GM23248 (cell line): Measurements from ENCODE around the gene NDUFV2. TPM values are rescaled to one million over a fixed set of nuclear protein-coding genes. Genes with fewer than 3 reads are reported as not detected.

Source experiments
- DNase-seq: peaks from one replicate; pipeline ENCODE4 v3.0.0-alpha.2; 2015
- H2AFZ ChIP-seq: fragments of 200-600 bp; sonication (generic); 2 replicates; pipeline ENCODE4 v1.6.1; 2016; ENCODE audit warnings: antibody characterized with exemption
- H3F3A ChIP-seq: fragments of 200-600 bp; sonication (generic); 2 replicates; pipeline ENCODE4 v1.6.1; 2016; ENCODE audit warnings: mild to moderate bottlenecking, antibody characterized with exemption, mixed run types; ENCODE audit not compliant: insufficient read depth
- H3K27ac ChIP-seq: fragments of 200-600 bp; sonication (generic); 2 replicates; pipeline ENCODE4 v1.5.1; 2016; ENCODE audit warnings: mild to moderate bottlenecking
- H3K27me3 ChIP-seq: fragments of 200-600 bp; sonication (generic); replicated peaks from 2 replicates; pipeline ENCODE4 v1.6.1; 2016; ENCODE audit warnings: mild to moderate bottlenecking; ENCODE audit not compliant: insufficient read depth
- H3K36me3 ChIP-seq: fragments of 200-600 bp; sonication (generic); 2 replicates; pipeline ENCODE4 v1.6.1; 2016; ENCODE audit warnings: low read depth, mild to moderate bottlenecking
- H3K4me1 ChIP-seq: fragments of 200-600 bp; sonication (generic); 2 replicates; pipeline ENCODE4 v1.6.1; 2016; ENCODE audit warnings: mild to moderate bottlenecking; ENCODE audit not compliant: insufficient read depth
- H3K4me2 ChIP-seq: fragments of 200-600 bp; sonication (generic); one replicate; pipeline ENCODE4 v1.6.1; 2016; ENCODE audit warnings: mild to moderate bottlenecking; ENCODE audit not compliant: unreplicated experiment
- H3K4me3 ChIP-seq: fragments of 200-600 bp; sonication (generic); 2 replicates; pipeline ENCODE4 v1.5.1; 2016; ENCODE audit warnings: mild to moderate bottlenecking
- H3K79me2 ChIP-seq: fragments of 200-600 bp; sonication (generic); 2 replicates; pipeline ENCODE4 v1.6.1; 2016; ENCODE audit warnings: mild to moderate bottlenecking; ENCODE audit not compliant: insufficient read depth
- H3K9ac ChIP-seq: fragments of 200-600 bp; sonication (generic); 2 replicates; pipeline ENCODE4 v1.6.1; 2016; ENCODE audit warnings: mild to moderate bottlenecking
- H3K9me2 ChIP-seq: fragments of 200-600 bp; sonication (generic); 2 replicates; pipeline ENCODE4 v1.6.1; 2016; ENCODE audit warnings: mixed run types, mild to moderate bottlenecking, moderate library complexity; ENCODE audit not compliant: insufficient read depth
- H3K9me3 ChIP-seq: fragments of 200-600 bp; sonication (generic); one replicate; pipeline ENCODE4 v1.6.1; 2017; ENCODE audit warnings: low read depth
- H4K20me1 ChIP-seq: fragments of 200-600 bp; sonication (generic); 2 replicates; pipeline ENCODE4 v1.6.0; 2016; ENCODE audit not compliant: insufficient read depth
- EZH2 ChIP-seq: fragments of 200-600 bp; sonication (generic); IDR thresholded peaks from 2 replicates; pipeline ENCODE4 v1.6.1; 2018; ENCODE audit warnings: antibody characterized with exemption, mild to moderate bottlenecking; ENCODE audit not compliant: insufficient read depth, poor library complexity, severe bottlenecking
- EZH2phosphoT487 ChIP-seq: fragments of 200-600 bp; sonication (generic); IDR thresholded peaks from 2 replicates; pipeline ENCODE4 v1.6.1; 2018; ENCODE audit warnings: antibody characterized with exemption, moderate library complexity, mild to moderate bottlenecking, low read depth; ENCODE audit not compliant: insufficient read depth
- WGBS, 2 experiments: methylation state at CpG; one replicate each; pipeline ENCODE4 v1.1.6; 2015 to 2017; ENCODE audit warnings: low lambda C conversion rate in 2 of 2, low coverage in 1 of 2; ENCODE audit errors: missing lambda C conversion rate in 2 of 2; 5-methylcytosine and 5-hydroxymethylcytosine counted together
- in situ Hi-C: fragments of 300-500 bp; cut with MboI; formaldehyde crosslinking; loops from 2 replicates; pipeline ENCODE4 v1.15.0; 2020
- polyA plus RNA-seq: library from polyadenylated mRNA; unstranded; fragments of >200 nt; fragmentation: Nextera tagmentation; extraction: Ambion mirVana; gene quantifications from 2 replicates; pipeline ENCODE4 v1.2.1, GENCODE V29; 2016
- total RNA-seq: library from RNA; depleted of rRNA; stranded (reverse); fragments of >200 nt; shearing (Covaris generic); gene quantifications from 2 replicates; pipeline ENCODE4 v1.2.3, GENCODE V29; 2014

NDUFV2 gene
- total and polyA plus RNA-seq, 2 experiments from 2014 or later = 80.7 to 208 TPM

GRCh38 chr18:9100796-9101195 lies 1.7 kb upstream of the NDUFV2 start:
- Histone ChIP-seq H2AFZ (no peak overlapping the region), H3K79me2 (peaks cover 32% of the 10 kb centered on the region), H4K20me1 (peaks cover 14% of the 10 kb centered on the region; the same call in 1 of the 2 replicates), H3K9me2 (no peaks in the 10 kb centered on the region), H3K27me3 (no peaks in the 10 kb centered on the region), H3K9ac (no peak overlapping the region), H3K4me2 (no peak overlapping the region), H3F3A (peaks cover 24% of the 10 kb centered on the region), H3K4me1 (peaks cover 22% of the 10 kb centered on the region), H3K9me3 (no peaks in the 10 kb centered on the region), H3K27ac (peak overlapping the region; percentile 88; the same call in 1 of the 2 replicates), H3K4me3 (no peak overlapping the region), H3K36me3 (no peaks in the 10 kb centered on the region)
- no peak for DNase-seq
- TF ChIP-seq EZH2phosphoT487 (no peak), EZH2 (no peak)
- in situ Hi-C loops = no loop called here
- WGBS, 2 experiments = 69 to 76% methylated on average over 3 of the region's 3 CpGs

- Histone ChIP-seq H3K9me2 (no peaks in the 10 kb centered on the region), H3F3A (peaks cover 24% of the 10 kb centered on the region), H3K36me3 (no peaks in the 10 kb centered on the region), H3K4me3 (peak overlapping the region; percentile 94), H3K4me1 (peaks cover 33% of the 10 kb centered on the region), H3K27ac (peak overlapping the region; percentile 88), H3K9me3 (no peaks in the 10 kb centered on the region), H3K27me3 (no peaks in the 10 kb centered on the region), H3K4me2 (peak overlapping the region; percentile 90), H4K20me1 (peaks cover 22% of the 10 kb centered on the region; the same call in 1 of the 2 replicates), H2AFZ (peak overlapping the region; percentile 93), H3K79me2 (peaks cover 43% of the 10 kb centered on the region), H3K9ac (peak overlapping the region; percentile 96)
- TF ChIP-seq EZH2 (no peak), EZH2phosphoT487 (no peak)
- WGBS, 2 experiments = 1 to 2% methylated on average over 17 of the region's 17 CpGs
- DNase-seq = peak; percentile 81
- in situ Hi-C loops = no loop called here
Observed at GRCh38 chr18:9101730-9102507, 580 bp upstream of the NDUFV2 start.

- Histone ChIP-seq H3K9me3 (no peaks in the 10 kb centered on the region), H3K4me2 (peak overlapping the region; percentile 99), H4K20me1 (peaks cover 26% of the 10 kb centered on the region; the same call in 1 of the 2 replicates), H3K36me3 (no peaks in the 10 kb centered on the region), H3K4me3 (peak overlapping the region; percentile 94), H3K27me3 (no peaks in the 10 kb centered on the region), H3K9me2 (no peaks in the 10 kb centered on the region), H3K4me1 (peaks cover 44% of the 10 kb centered on the region), H2AFZ (peak overlapping the region; percentile 67), H3K9ac (peak overlapping the region; percentile 96), H3K27ac (peak overlapping the region; percentile 87), H3F3A (peaks cover 24% of the 10 kb centered on the region), H3K79me2 (peaks cover 58% of the 10 kb centered on the region)
- 5% methylated on average over 4 of the region's 4 CpGs for WGBS, 2 experiments
- peak; percentile 68 for DNase-seq
- in situ Hi-C loops = no loop called here
- TF ChIP-seq EZH2 (no peak), EZH2phosphoT487 (no peak)
Observed at GRCh38 chr18:9103376-9103873, 926 bp downstream of the NDUFV2 start.

- H3K4me2 ChIP-seq = peak overlapping the region; percentile 99
- H3K4me3 ChIP-seq = peak overlapping the region; percentile 94
- no peaks in the 10 kb centered on the region for H3K27me3 ChIP-seq
- peak overlapping the region; percentile 87 for H3K27ac ChIP-seq
- no peaks in the 10 kb centered on the region for H3K9me2 ChIP-seq
- H3K9ac ChIP-seq = peak overlapping the region; percentile 96
- H3K4me1 ChIP-seq = peaks cover 51% of the 10 kb centered on the region
- H2AFZ ChIP-seq = no peak overlapping the region
- peak; percentile 29 for DNase-seq
- H3K79me2 ChIP-seq = peaks cover 68% of the 10 kb centered on the region
- peaks cover 30% of the 10 kb centered on the region; the same call in 1 of the 2 replicates for H4K20me1 ChIP-seq
- H3F3A ChIP-seq = peaks cover 32% of the 10 kb centered on the region
- H3K9me3 ChIP-seq = no peaks in the 10 kb centered on the region
- TF ChIP-seq EZH2phosphoT487 (no peak), EZH2 (no peak)
- H3K36me3 ChIP-seq = no peaks in the 10 kb centered on the region
- 6 to 10% methylated on average over 5 of the region's 5 CpGs for WGBS, 2 experiments
- in situ Hi-C loops = no loop called here
Observed at GRCh38 chr18:9104244-9104901, 1.9 kb downstream of the NDUFV2 start.
